GM12878 (cell line): ENCODE results near the gene RAPGEF1. TPM values are rescaled to one million over a fixed set of nuclear protein-coding genes. Genes with fewer than 3 reads are reported as not detected.

Experiments
- ATAC-seq: fragments of 200-7000 bp; cut with Tn5 transposase; 3 replicates; pipeline ENCODE4 v1.9.1; 2020; ENCODE audit warnings: mild to moderate bottlenecking, moderate library complexity
- BruUV-seq: library from RNA; stranded (reverse); fragments of 400-500 nt; replicated peaks from 2 replicates; lab custom pipeline; 2021; lab: Mats Ljungman, UMichigan
- CTCF ChIA-PET: fragments of 300-600 bp; sonication (Branson Sonifier 250); formaldehyde crosslinking; extraction: SDS; loops from one replicate; lab custom pipeline; 2021; ENCODE audit warnings: inconsistent platforms; lab: Yijun Ruan, JAX
- POLR2A ChIA-PET: fragments of 350-600 bp; formaldehyde crosslinking; extraction: SDS; loops from one replicate; lab custom pipeline; 2021; ENCODE audit warnings: inconsistent platforms; lab: Charles Lee
- RAD21 ChIA-PET: fragments of 300-600 bp; sonication (Branson Sonifier 250); formaldehyde crosslinking; loops from one replicate; lab custom pipeline; 2023; ENCODE audit warnings: antibody characterized with exemption; ENCODE audit not compliant: unreplicated experiment; lab: Charles Lee
- SMC1A ChIA-PET: fragments of 300-600 bp; sonication (Branson Sonifier 250); formaldehyde crosslinking; loops from one replicate; lab custom pipeline; 2023; ENCODE audit not compliant: unreplicated experiment, uncharacterized antibody; lab: Charles Lee
- DNase-seq: peaks from one replicate; pipeline ENCODE4 v3.0.0-alpha.2; 2011; ENCODE audit warnings: low read depth, low spot score
- FAIRE-seq: peaks from 3 replicates; lab custom pipeline; 2011; peaks lifted over from hg19 to GRCh38; lab: Jason Lieb, UNC
- H2AFZ ChIP-seq: 2 replicates; pipeline ENCODE4 v1.6.0; 2011; ENCODE audit warnings: low read depth, low read length, control low read depth; ENCODE audit not compliant: control insufficient read depth
- H3K27ac ChIP-seq: 2 replicates; pipeline ENCODE4 v1.5.1; 2011; ENCODE audit warnings: control low read depth; ENCODE audit not compliant: control insufficient read depth, insufficient read depth
- H3K27me3 ChIP-seq, 2 experiments: replicated peaks in 1 of 2; 2 replicates each; pipeline versions ENCODE4 v1.6.0 to v1.6.1; 2011; ENCODE audit warnings: low read length in 1 of 2; ENCODE audit not compliant: control insufficient read depth in 2 of 2, insufficient read depth in 2 of 2
- H3K36me3 ChIP-seq, 2 experiments: 2 replicates each; pipeline ENCODE4 v1.5.1; 2011; ENCODE audit warnings: low read length in 1 of 2; ENCODE audit not compliant: control insufficient read depth in 2 of 2, insufficient read depth in 2 of 2
- H3K4me1 ChIP-seq: 2 replicates; pipeline ENCODE4 v1.6.1; 2011; ENCODE audit warnings: mild to moderate bottlenecking, low read length, moderate library complexity, mixed read lengths; ENCODE audit not compliant: control insufficient read depth, insufficient read depth
- H3K4me2 ChIP-seq: 2 replicates; pipeline ENCODE4 v1.6.0; 2011; ENCODE audit warnings: control low read depth; ENCODE audit not compliant: control insufficient read depth, insufficient read depth
- H3K4me3 ChIP-seq: fragments of 200-600 bp; sonication (generic); 2 replicates; pipeline ENCODE4 v1.5.1; 2016
- H3K79me2 ChIP-seq: 2 replicates; pipeline ENCODE4 v1.6.0; 2011; ENCODE audit warnings: low read length; ENCODE audit not compliant: control insufficient read depth, insufficient read depth
- H3K9ac ChIP-seq: 2 replicates; pipeline ENCODE4 v1.8.0; 2011; ENCODE audit warnings: low read length, control low read depth, mixed read lengths; ENCODE audit not compliant: control insufficient read depth, insufficient read depth
- H3K9me3 ChIP-seq: replicated peaks from 3 replicates; pipeline ENCODE4 v1.5.1; 2011; ENCODE audit warnings: mild to moderate bottlenecking, low read length; ENCODE audit not compliant: control insufficient read depth, insufficient read depth
- H4K20me1 ChIP-seq: 2 replicates; pipeline ENCODE4 v1.6.0; 2011; ENCODE audit not compliant: control insufficient read depth, insufficient read depth
- NFYA ChIP-seq: IDR thresholded peaks from 2 replicates; pipeline ENCODE4 v1.6.1; 2011; ENCODE audit warnings: low read depth, mild to moderate bottlenecking, low read length, improper control_type of control experiment, borderline replicate concordance
- PML ChIP-seq: IDR thresholded peaks from 2 replicates; pipeline ENCODE4 v1.6.1; 2012; ENCODE audit warnings: low read length, inconsistent platforms
- SREBF1 ChIP-seq: IDR thresholded peaks from 2 replicates; pipeline ENCODE4 v1.6.1; 2012; ENCODE audit warnings: mild to moderate bottlenecking, low read length
- WGBS: methylation state at CpG from one replicate; pipeline ENCODE4 v1.1.6; 2016; ENCODE audit warnings: low lambda C conversion rate; ENCODE audit not compliant: insufficient replicate concordance, insufficient coverage; ENCODE audit errors: missing lambda C conversion rate; 5-methylcytosine and 5-hydroxymethylcytosine counted together
- in situ Hi-C: fragments of 300-500 bp; cut with MboI; formaldehyde crosslinking; loops from 9 replicates; pipeline ENCODE4 v1.14.3; 2018; ENCODE audit warnings: mixed read lengths
- intact Hi-C: fragments of 100-400 bp; cut with micrococcal nuclease; formaldehyde crosslinking; loops from one replicate; pipeline ENCODE4 v1.14.2; 2022; ENCODE audit not compliant: unreplicated experiment
- polyA plus RNA-seq, 11 experiments: library from polyadenylated mRNA; depleted of rRNA in 4 of 11; unstranded in 6 of 11; stranded (reverse) in 5 of 11; fragments of >200 nt; fragmentation: Nextera tagmentation in 4 of 11; fragmentation: Illumina TruSeq in 1 of 11; extraction: Ambion mirVana in 4 of 11; extraction: Trizol in 1 of 11; gene quantifications; 1 replicate in 1 of 11; 2 replicates in 10 of 11; pipeline versions ENCODE4 v1.2.1 to v1.2.3, GENCODE V29; 2011 to 2016; ENCODE audit warnings: inconsistent platforms in 2 of 11, missing spikeins in 2 of 11, low read depth in 1 of 11
- total RNA-seq, 4 experiments: library from RNA; depleted of rRNA in 3 of 4; stranded (reverse); fragments of >200 nt in 3 of 4; fragmentation: Illumina TruSeq in 1 of 4; extraction: Trizol in 1 of 4; gene quantifications; 2 replicates each; pipeline versions ENCODE4 v1.2.1 to v1.2.3, GENCODE V29; 2013 to 2021
- TF ChIP-seq, protein P1 (sequence below): fragments of 450-650 bp; IDR thresholded peaks from 2 replicates; pipeline ENCODE4 v1.6.1; 2018; ENCODE audit warnings: borderline replicate concordance, mild to moderate bottlenecking; ENCODE audit not compliant: partially characterized antibody
- TF ChIP-seq, protein P2 (sequence below): fragments of 150-350 bp; IDR thresholded peaks from 2 replicates; pipeline ENCODE4 v1.6.1; 2014; ENCODE audit warnings: mild to moderate bottlenecking, low read depth, low read length

RAPGEF1 gene
- total and polyA plus RNA-seq, 10 of the 15 experiments (the other 5 are each of a cell fraction or from before 2014, with no cell fraction given), result 0.42 to 113 (median 45.9) TPM

DNA sequence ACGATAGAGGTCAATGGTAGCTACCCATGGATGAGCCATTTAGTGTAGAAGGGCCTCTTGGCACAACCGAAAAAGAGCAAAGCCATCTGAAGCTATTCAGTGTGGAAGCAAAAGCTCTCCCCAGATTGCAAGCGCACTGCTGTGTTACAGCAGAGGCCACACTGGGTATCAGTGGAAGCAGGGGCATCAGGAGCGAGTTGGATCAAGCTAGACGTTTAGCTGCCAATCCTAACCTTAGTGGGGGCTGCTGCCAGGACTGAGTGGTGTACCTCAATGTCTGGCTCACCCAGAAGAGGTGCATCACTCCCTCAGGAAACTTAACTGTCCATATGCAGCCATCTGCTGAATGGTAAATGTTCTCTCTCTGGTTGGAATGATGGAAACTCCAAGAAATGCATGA lies 44.5 kb downstream of the RAPGEF1 start:
- RAD21 ChIA-PET, result interaction anchor here (1.7 to 6.0 kb wide), 4 partner anchors 10 to 104 kb away, joined by 4 to 30 read pairs (median 6); no protein-coding TSS in a partner anchor
- BruUV-seq, result no TSS peak
- no peak for FAIRE-seq

More for the DNA sequence above, 44.5 kb downstream of the RAPGEF1 start:
- Histone ChIP-seq H4K20me1 (no peaks in the 10 kb centered on the region; the same call in 1 of the 2 replicates), H3K4me3 (no peak overlapping the region), H3K36me3 (peaks cover 8 to 15% of the 10 kb centered on the region in 2 experiments), H2AFZ (no peak overlapping the region), H3K9ac (no peak overlapping the region), H3K4me2 (no peak overlapping the region), H3K4me1 (peaks cover 37% of the 10 kb centered on the region), H3K27me3 (no peaks in the 10 kb centered on the region), H3K79me2 (peaks cover 95% of the 10 kb centered on the region), H3K9me3 (no peaks in the 10 kb centered on the region), H3K27ac (no peak overlapping the region)
- POLR2A ChIA-PET, result interaction anchor here (1.1 to 6.0 kb wide), 3 partner anchors 10 to 17 kb away, joined by 3 to 39 read pairs (median 3); no protein-coding TSS in a partner anchor
- ATAC-seq (no peak), DNase-seq (no peak)
- WGBS, result 97% methylated on average over 5 of the region's 5 CpGs
- in situ Hi-C loops (no loop called here), intact Hi-C loops (no loop called here)
- TF ChIP-seq SREBF1 (no peak), PML (no peak), NFYA (no peak)
- TF ChIP-seq, protein P1, sequence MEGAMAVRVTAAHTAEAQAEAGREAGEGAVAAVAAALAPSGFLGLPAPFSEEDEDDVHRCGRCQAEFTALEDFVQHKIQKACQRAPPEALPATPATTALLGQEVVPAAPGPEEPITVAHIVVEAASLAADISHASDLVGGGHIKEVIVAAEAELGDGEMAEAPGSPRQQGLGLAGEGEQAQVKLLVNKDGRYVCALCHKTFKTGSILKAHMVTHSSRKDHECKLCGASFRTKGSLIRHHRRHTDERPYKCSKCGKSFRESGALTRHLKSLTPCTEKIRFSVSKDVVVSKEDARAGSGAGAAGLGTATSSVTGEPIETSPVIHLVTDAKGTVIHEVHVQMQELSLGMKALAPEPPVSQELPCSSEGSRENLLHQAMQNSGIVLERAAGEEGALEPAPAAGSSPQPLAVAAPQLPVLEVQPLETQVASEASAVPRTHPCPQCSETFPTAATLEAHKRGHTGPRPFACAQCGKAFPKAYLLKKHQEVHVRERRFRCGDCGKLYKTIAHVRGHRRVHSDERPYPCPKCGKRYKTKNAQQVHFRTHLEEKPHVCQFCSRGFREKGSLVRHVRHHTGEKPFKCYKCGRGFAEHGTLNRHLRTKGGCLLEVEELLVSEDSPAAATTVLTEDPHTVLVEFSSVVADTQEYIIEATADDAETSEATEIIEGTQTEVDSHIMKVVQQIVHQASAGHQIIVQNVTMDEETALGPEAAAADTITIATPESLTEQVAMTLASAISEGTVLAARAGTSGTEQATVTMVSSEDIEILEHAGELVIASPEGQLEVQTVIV, result no peak
- TF ChIP-seq, protein P2, sequence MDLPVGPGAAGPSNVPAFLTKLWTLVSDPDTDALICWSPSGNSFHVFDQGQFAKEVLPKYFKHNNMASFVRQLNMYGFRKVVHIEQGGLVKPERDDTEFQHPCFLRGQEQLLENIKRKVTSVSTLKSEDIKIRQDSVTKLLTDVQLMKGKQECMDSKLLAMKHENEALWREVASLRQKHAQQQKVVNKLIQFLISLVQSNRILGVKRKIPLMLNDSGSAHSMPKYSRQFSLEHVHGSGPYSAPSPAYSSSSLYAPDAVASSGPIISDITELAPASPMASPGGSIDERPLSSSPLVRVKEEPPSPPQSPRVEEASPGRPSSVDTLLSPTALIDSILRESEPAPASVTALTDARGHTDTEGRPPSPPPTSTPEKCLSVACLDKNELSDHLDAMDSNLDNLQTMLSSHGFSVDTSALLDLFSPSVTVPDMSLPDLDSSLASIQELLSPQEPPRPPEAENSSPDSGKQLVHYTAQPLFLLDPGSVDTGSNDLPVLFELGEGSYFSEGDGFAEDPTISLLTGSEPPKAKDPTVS, result no peak
- CTCF ChIA-PET, result interaction anchor here (1.1 to 2.6 kb wide), 2 partner anchors 17 to 20 kb away, joined by 3 to 14 read pairs; no protein-coding TSS in a partner anchor
- SMC1A ChIA-PET, result interaction anchor here (0.5 to 10.7 kb wide), 9 partner anchors 9 to 232 kb away, joined by 3 to 122 read pairs (median 18); no protein-coding TSS in a partner anchor
